Right forelimb (tissue), 1 donor: ENCODE data around the gene PGAM5.
A peak's percentile ranks its signal among the peaks of the same experiment; 100 is the strongest.
"Not testable (repeated sequence)": the region's sequence is repeated elsewhere in the genome, so short reads cannot be mapped to it uniquely, and the experiment has no call there.

ENCODE experiments used
- DNase-seq: peaks from one replicate; pipeline ENCODE4 v3.0.0-alpha.2; 2018

PGAM5 gene

GRCh38 chr12:132689227-132689626 is 21.4 kb upstream of the PGAM5 start:
- no peak for DNase-seq

GRCh38 chr12:132690112-132690511 is 20.5 kb upstream of the PGAM5 start:
- no peak for DNase-seq

DNA sequence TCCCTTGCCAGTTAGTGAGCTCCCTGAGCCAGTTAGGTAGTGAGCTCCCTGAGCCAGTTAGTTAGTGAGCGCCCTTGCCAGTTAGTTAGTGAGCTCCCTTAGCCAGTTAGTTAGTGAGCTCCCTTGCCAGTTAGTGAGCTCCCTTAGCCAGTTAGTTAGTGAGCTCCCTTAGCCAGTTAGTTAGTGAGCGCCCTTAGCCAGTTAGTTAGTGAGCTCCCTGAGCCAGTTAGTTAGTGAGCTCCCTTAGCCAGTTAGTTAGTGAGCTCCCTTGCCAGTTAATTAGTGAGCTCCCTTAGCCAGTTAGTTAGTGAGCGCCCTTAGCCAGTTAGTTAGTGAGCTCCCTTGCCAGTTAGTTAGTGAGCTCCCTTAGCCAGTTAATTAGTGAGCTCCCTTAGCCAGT is 18.6 kb upstream of the PGAM5 start:
- not testable (repeated sequence) for DNase-seq

DNA sequence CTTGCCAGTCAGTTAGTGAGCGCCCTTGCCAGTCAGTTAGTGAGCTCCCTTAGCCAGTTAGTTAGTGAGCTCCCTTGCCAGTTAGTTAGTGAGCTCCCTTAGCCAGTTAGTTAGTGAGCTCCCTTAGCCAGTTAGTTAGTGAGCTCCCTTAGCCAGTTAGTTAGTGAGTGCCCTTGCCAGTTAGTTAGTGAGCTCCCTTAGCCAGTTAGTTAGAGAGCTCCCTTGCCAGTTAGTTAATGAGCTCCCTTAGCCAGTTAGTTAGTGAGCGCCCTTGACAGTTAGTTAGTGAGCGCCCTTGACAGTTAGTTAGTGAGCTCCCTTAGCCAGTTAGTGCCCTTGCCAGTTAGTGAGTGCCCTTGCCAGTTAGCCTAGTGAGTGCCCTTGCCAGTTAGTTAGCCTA is 15.8 kb upstream of the PGAM5 start:
- not testable (repeated sequence) for DNase-seq

GRCh38 chr12:132695431-132695830 is 15.2 kb upstream of the PGAM5 start:
- DNase-seq, result no peak

DNA sequence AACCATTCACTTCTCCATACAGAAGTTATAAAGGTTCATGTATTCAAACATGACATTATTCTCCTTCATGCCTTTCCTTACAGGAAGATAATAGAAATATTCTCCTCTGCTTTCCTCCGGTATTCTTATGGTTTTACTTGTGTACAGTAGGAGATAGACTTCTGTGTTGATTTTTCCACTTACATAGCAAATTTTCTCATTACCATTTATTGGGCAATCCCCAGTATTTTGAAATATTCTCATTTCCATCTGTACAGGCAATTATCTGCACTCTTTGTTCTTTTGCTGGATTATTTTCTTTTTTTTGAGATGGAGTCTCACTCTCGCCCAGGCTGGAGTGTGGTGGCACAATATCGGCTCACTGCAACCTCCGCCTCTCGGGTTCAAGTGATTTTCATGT is 12.3 kb upstream of the PGAM5 start:
- no peak for DNase-seq

DNA sequence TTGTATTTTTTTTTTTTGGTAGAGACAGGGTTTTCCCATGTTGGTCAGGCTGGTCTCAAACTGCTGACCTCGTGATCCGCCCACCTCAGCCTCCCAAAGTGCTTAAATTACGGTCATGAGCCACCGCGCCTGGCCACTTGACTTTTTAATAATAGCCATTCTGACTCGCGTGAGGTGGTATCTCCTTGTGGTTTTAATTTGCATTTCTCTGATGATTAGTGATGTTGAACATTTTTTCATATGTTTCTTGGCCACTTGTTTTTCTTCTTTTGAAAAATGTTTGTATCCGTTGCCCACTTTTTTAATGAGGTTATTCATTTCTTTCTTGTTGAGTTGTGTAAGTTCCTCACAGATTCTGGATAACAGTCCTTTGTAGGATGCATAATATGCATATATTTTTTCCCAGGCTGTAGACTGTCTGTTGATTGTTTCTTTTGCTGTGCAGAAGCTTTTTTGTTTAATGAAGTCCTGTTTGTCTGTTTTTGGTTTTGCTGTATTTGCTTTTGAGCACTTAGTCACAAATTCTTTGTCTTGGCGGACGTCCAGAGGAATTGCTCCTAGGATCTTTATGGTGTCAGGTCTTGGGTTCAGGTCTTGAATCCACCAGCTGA is 10.3 kb upstream of the PGAM5 start:
- no peak for DNase-seq

DNA sequence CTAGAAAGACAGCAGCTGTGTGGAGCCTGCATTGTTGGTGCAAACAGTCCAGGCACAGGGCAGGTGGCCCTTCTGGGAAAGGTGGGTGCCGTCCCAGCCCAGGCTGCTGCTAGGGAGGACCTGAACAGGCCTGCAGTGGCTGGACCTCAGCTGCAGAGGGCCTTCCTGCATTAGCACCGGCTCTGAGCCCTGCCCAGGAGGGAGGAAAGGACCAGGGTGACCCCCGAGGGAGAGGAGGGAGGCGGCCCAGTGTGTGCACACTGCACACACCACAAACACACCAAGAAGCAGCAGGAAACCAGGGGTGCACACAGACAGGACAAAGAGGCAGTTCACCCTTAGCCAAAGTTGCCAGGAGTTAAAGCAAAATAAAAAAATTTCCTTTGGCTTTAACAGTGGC is 8.0 kb upstream of the PGAM5 start:
- DNase-seq, result no peak

GRCh38 chr12:132703641-132704040 is 7.0 kb upstream of the PGAM5 start:
- DNase-seq, result no peak

GRCh38 chr12:132707241-132707640 is 3.4 kb upstream of the PGAM5 start:
- DNase-seq, result no peak

DNA sequence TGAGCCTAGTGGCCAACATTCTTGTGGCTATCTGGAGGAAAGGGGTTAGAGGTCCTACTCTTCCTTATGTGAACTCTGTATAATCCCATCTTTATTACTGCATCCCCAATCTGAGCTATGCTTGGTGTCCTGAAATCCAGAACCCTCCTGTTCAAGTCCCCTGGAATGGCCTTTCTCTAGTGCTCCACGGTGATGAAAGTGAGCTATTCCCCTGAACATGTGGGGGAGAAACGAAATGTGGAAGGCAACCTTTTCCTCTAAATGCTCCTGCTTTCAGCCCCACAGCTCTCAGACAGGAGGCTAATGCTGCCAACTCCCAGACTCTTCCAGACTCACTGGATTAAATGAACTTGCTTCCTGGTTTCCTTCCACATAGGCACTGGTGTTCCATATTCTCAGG is 2.5 kb upstream of the PGAM5 start:
- DNase-seq, result no peak

GRCh38 chr12:132710043-132710404 is 618 bp upstream of the PGAM5 start:
- peak; percentile 52 for DNase-seq

GRCh38 chr12:132711080-132711843 is 620 bp downstream of the PGAM5 start:
- DNase-seq, result no peak

GRCh38 chr12:132713123-132713522 is 2.5 kb downstream of the PGAM5 start:
- no peak for DNase-seq

DNA sequence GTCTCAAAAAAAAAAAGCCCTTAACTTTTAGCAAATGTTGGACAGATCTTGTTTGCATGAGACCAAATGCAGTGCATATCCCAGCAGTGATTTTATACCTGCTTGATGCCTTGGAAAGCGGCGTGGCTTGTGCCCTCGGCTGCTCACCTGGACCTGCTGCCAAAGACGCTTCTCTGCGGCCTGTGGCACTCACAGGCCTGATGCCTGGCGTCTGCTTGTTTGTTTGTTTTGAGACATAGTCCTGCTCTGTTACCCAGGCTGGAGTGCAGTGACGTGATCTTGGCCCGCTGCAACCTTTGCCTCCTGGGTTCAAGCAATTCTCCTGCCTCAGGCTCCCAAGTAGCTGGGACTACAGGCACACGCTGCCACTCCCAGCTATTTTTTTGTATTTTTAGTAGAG is 5.2 kb downstream of the PGAM5 start:
- DNase-seq, result no peak

GRCh38 chr12:132716356-132716755 is 5.7 kb downstream of the PGAM5 start:
- DNase-seq, result no peak

GRCh38 chr12:132717011-132717410 is 6.4 kb downstream of the PGAM5 start:
- DNase-seq, result no peak

DNA sequence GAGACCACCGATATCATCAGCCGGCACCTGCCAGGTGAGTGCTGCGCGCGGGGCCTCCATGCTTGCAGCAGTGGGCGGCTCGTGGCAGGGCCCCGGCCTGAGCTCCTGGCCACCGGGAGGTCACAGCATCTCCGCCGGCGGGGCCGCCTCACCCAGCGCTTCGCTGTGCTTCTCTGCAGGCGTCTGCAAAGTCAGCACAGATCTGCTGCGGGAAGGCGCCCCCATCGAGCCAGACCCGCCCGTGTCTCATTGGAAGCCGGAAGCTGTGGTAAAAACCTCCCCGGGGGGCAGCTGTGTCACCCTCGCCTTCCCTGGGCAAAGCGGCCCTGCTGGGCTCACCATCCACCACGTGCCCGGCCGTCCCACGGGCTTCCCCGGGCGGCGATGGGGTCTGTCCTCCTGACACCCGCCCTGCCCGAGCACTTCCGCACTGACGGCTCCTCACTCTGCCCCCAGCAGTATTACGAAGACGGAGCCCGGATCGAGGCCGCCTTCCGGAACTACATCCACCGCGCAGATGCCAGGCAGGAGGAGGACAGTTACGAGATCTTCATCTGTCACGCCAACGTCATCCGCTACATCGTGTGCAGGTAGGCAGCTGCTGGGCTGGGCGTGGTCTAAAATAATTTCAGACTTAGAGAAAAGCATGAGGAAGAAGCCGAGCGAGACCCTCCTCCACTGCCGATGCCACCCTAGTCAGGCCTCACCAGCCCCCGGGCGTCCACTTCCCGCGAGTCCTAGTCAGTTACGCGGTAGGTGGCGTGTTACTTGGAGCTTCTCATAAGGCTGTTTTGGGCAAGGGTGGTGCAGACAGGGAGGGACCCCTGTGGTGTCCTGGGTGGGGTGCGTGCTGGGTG is 7.1 kb downstream of the PGAM5 start:
- no peak for DNase-seq

DNA sequence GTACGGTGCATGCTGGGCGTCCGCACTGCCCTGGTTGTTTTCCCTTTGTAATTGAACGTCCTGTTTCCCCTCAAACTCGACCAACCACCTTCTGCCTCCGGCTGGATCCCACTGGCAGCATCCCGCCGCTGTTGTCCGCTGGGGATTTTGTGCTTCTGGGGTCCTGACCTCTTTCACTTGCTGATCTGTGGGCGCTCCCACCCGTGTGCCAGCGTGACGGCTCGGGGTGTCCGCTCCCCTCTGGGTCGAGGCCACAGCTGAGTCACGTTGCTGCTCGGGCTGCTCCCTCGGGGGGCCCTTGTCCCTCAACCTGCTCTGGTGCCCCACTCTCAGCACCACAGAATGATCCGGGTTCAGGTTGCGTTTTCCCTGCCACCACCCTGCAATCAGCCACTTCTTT is 8.0 kb downstream of the PGAM5 start:
- no peak for DNase-seq

GRCh38 chr12:132719141-132719953 is 8.7 kb downstream of the PGAM5 start:
- DNase-seq, result no peak

GRCh38 chr12:132719954-132720324 is 9.3 kb downstream of the PGAM5 start:
- DNase-seq, result no peak

GRCh38 chr12:132720606-132721345 is 10.1 kb downstream of the PGAM5 start:
- no peak for DNase-seq
